PC-9 (cell line): Measurements from ENCODE around the gene SLC2A4RG. TPM values are rescaled to one million over a fixed set of nuclear protein-coding genes. Genes with fewer than 3 reads are reported as not detected.

Experiments used
- BruUV-seq: library from RNA; stranded (reverse); fragments of 400-500 nt; replicated peaks from 2 replicates; lab custom pipeline; 2021; lab: Mats Ljungman, UMichigan
- CTCF ChIA-PET: fragments of 300-600 bp; sonication (Branson Sonifier 250); formaldehyde crosslinking; loops from one replicate; lab custom pipeline; 2022; ENCODE audit warnings: antibody characterized with exemption; lab: Charles Lee
- POLR2A ChIA-PET: fragments of 300-600 bp; sonication (Branson Sonifier 250); formaldehyde crosslinking; loops from one replicate; lab custom pipeline; 2022; ENCODE audit warnings: antibody characterized with exemption; ENCODE audit not compliant: unreplicated experiment; lab: Charles Lee
- DNase-seq, 2 experiments: peaks; one replicate each; pipeline versions ENCODE4 v3.0.0 to v3.0.0-alpha.2; 2015 to 2022; ENCODE audit warnings: mixed read lengths in 1 of 2
- H2AFZ ChIP-seq: fragments of 200-600 bp; sonication (generic); 2 replicates; pipeline ENCODE4 v1.8.1; 2017; ENCODE audit warnings: antibody characterized with exemption
- H3F3A ChIP-seq: fragments of 200-600 bp; sonication (generic); 2 replicates; pipeline ENCODE4 v1.8.1; 2017; ENCODE audit warnings: antibody characterized with exemption, mild to moderate bottlenecking, low read depth; ENCODE audit not compliant: insufficient read depth
- H3K27ac ChIP-seq: fragments of 200-600 bp; sonication (generic); 2 replicates; pipeline ENCODE4 v1.6.1; 2016; ENCODE audit warnings: mixed run types
- H3K27me3 ChIP-seq: fragments of 200-600 bp; sonication (generic); 2 replicates; pipeline ENCODE4 v1.6.1; 2016; ENCODE audit warnings: low read depth, mixed run types; ENCODE audit not compliant: insufficient read depth
- H3K36me3 ChIP-seq: fragments of 200-600 bp; sonication (generic); 2 replicates; pipeline ENCODE4 v1.6.1; 2016; ENCODE audit warnings: low read depth, mixed run types
- H3K4me1 ChIP-seq: fragments of 200-600 bp; sonication (generic); replicated peaks from 2 replicates; pipeline ENCODE4 v1.6.1; 2016; ENCODE audit warnings: mixed run types; ENCODE audit not compliant: insufficient read depth
- H3K4me2 ChIP-seq: fragments of 200-600 bp; sonication (generic); 2 replicates; pipeline ENCODE4 v1.6.1; 2017; ENCODE audit warnings: mixed run types
- H3K4me3 ChIP-seq: fragments of 200-600 bp; sonication (generic); 2 replicates; pipeline ENCODE4 v1.6.1; 2016; ENCODE audit warnings: mixed run types
- H3K79me2 ChIP-seq: fragments of 200-600 bp; sonication (generic); 2 replicates; pipeline ENCODE4 v1.6.1; 2017; ENCODE audit warnings: low read depth, mixed run types
- H3K9me2 ChIP-seq: fragments of 200-600 bp; sonication (generic); 2 replicates; pipeline ENCODE4 v1.8.1; 2017; ENCODE audit warnings: mild to moderate bottlenecking; ENCODE audit not compliant: insufficient read depth
- H3K9me3 ChIP-seq: fragments of 200-600 bp; sonication (generic); 2 replicates; pipeline ENCODE4 v1.8.1; 2016; ENCODE audit warnings: low read depth; ENCODE audit not compliant: insufficient read depth
- H4K20me1 ChIP-seq: fragments of 200-600 bp; sonication (generic); 2 replicates; pipeline ENCODE4 v1.8.1; 2017; ENCODE audit not compliant: insufficient read depth
- CTCF ChIP-seq: fragments of 200-600 bp; sonication (generic); conservative IDR thresholded peaks from 2 replicates; pipeline ENCODE4 v1.6.1; 2017; ENCODE audit warnings: mixed run types, antibody characterized with exemption, mild to moderate bottlenecking, moderate library complexity
- EZH2 ChIP-seq: fragments of 200-600 bp; sonication (generic); IDR thresholded peaks from 2 replicates; pipeline ENCODE4 v1.8.0; 2017; ENCODE audit warnings: antibody characterized with exemption, low read depth
- intact Hi-C: fragments of 100-400 bp; cut with micrococcal nuclease; formaldehyde crosslinking; loops from one replicate; pipeline ENCODE4 v1.10.0; 2022; ENCODE audit not compliant: unreplicated experiment
- total RNA-seq: library from RNA; stranded (reverse); gene quantifications from 2 replicates; pipeline ENCODE4 v1.2.3, GENCODE V29; 2021

The SLC2A4RG gene
- total RNA-seq, 1 experiment from 2014 or later, result 167 TPM

GRCh38 chr20:63737695-63737944, 2.0 kb upstream of the SLC2A4RG start:
- intact Hi-C loops, result no loop called here
- peaks cover 28% of the 10 kb centered on the region for H3F3A ChIP-seq
- peaks cover 13% of the 10 kb centered on the region for H3K79me2 ChIP-seq
- CTCF ChIA-PET, result no interaction called here
- no peaks in the 10 kb centered on the region for H3K9me2 ChIP-seq
- BruUV-seq, result no TSS peak
- H3K4me2 ChIP-seq, result no peak overlapping the region
- peaks cover 9% of the 10 kb centered on the region for H3K4me1 ChIP-seq
- no peak for DNase-seq
- no peaks in the 10 kb centered on the region for H3K36me3 ChIP-seq
- H3K27ac ChIP-seq, result no peak overlapping the region
- no peaks in the 10 kb centered on the region for H3K9me3 ChIP-seq
- POLR2A ChIA-PET, result no interaction called here
- H3K27me3 ChIP-seq, result no peaks in the 10 kb centered on the region
- H4K20me1 ChIP-seq, result peaks cover 12% of the 10 kb centered on the region
- H3K4me3 ChIP-seq, result no peak overlapping the region
- H2AFZ ChIP-seq, result no peak overlapping the region
- no peak for TF ChIP-seq CTCF
- no peak for TF ChIP-seq EZH2

- Histone ChIP-seq H3K4me2 (no peak overlapping the region), H4K20me1 (peaks cover 7% of the 10 kb centered on the region), H3K36me3 (no peaks in the 10 kb centered on the region), H3F3A (peaks cover 24% of the 10 kb centered on the region), H3K9me3 (no peaks in the 10 kb centered on the region), H3K27me3 (no peaks in the 10 kb centered on the region), H3K4me3 (no peak overlapping the region), H3K79me2 (peaks cover 10% of the 10 kb centered on the region; the same call in 1 of the 2 replicates), H3K27ac (no peak overlapping the region), H3K9me2 (no peaks in the 10 kb centered on the region), H3K4me1 (peaks cover 9% of the 10 kb centered on the region), H2AFZ (no peak overlapping the region)
- POLR2A ChIA-PET, result no interaction called here
- TF ChIP-seq EZH2 (no peak), CTCF (no peak)
- intact Hi-C loops, result no loop called here
- CTCF ChIA-PET, result no interaction called here
- no peak for DNase-seq
- no TSS peak for BruUV-seq
Observed at GRCh38 chr20:63737945-63738686, 1.5 kb upstream of the SLC2A4RG start.

- H4K20me1 ChIP-seq, result peaks cover 5% of the 10 kb centered on the region; the same call in 1 of the 2 replicates
- no peak overlapping the region for H3K27ac ChIP-seq
- DNase-seq, result no peak
- H3K36me3 ChIP-seq, result no peaks in the 10 kb centered on the region
- no peak overlapping the region for H3K4me2 ChIP-seq
- intact Hi-C loops, result no loop called here
- H3K4me1 ChIP-seq, result peaks cover 9% of the 10 kb centered on the region
- H3K27me3 ChIP-seq, result no peaks in the 10 kb centered on the region
- no TSS peak for BruUV-seq
- H3K4me3 ChIP-seq, result no peak overlapping the region
- H3F3A ChIP-seq, result peaks cover 30% of the 10 kb centered on the region
- ChIA-PET CTCF (interaction anchor here (0.7 kb wide), 1 partner anchor 30 kb away, joined by 6 read pairs; no protein-coding TSS in a partner anchor), POLR2A (interaction anchor here (0.6 kb wide), 1 partner anchor 97 kb away, joined by 3 read pairs; no protein-coding TSS in a partner anchor)
- no peaks in the 10 kb centered on the region for H3K9me3 ChIP-seq
- H3K79me2 ChIP-seq, result peaks cover 10% of the 10 kb centered on the region; the same call in 1 of the 2 replicates
- TF ChIP-seq CTCF (no peak), EZH2 (no peak)
- no peak overlapping the region for H2AFZ ChIP-seq
- no peaks in the 10 kb centered on the region for H3K9me2 ChIP-seq
Observed at GRCh38 chr20:63738687-63739129, 868 bp upstream of the SLC2A4RG start.
